ENCODE results near the gene ZNF79. TPM values are rescaled to one million over a fixed set of nuclear protein-coding genes. Genes with fewer than 3 reads are reported as not detected.
"Not testable (repeated sequence)": the region's sequence is repeated elsewhere in the genome, so short reads cannot be mapped to it uniquely, and the experiment has no call there.

The ZNF79 gene
- total RNA-seq, 1 donor from 2014 or later: 5.5 TPM

- intact Hi-C loops (cut with DNase I): no loop called here
- DNase-seq (ENCODE audit: low spot score): no peak
Observed at GRCh38 chr9:127449332-127449966, 25.3 kb downstream of the ZNF79 start.

GRCh38 chr9:127450243-127450760 lies 26.1 kb downstream of the ZNF79 start:
- DNase-seq (ENCODE audit: low spot score): no peak
- intact Hi-C loops (cut with DNase I): loop anchor here (5.0 to 10.0 kb wide), 2 partner anchors 117 to 506 kb away; a partner anchor contains a TSS

- intact Hi-C loops (cut with DNase I): loop anchor here (1.0 to 10.0 kb wide), 3 partner anchors 27 to 506 kb away; partner anchors contain the start of gene ZNF79
- DNase-seq (ENCODE audit: low spot score): peak; percentile 98
Observed at GRCh38 chr9:127450830-127451607, 26.8 kb downstream of the ZNF79 start, which contains the start of the genes LRSAM1 and RPL12. LRSAM1 (plus strand) TSS chr9:127451510; CDS start chr9:127454528, 3,018 bp downstream. RPL12 (minus strand) TSS chr9:127451406; CDS start chr9:127451317, 89 bp downstream.

- intact Hi-C loops (cut with DNase I): loop anchor here (1.0 to 10.0 kb wide), 3 partner anchors 27 to 507 kb away; partner anchors contain the start of gene ZNF79
Observed at GRCh38 chr9:127451608-127451857, 27.4 kb downstream of the ZNF79 start.

GRCh38 chr9:127451858-127452656 lies 27.9 kb downstream of the ZNF79 start:
- DNase-seq (ENCODE audit: low spot score): peak; percentile 78
- intact Hi-C loops (cut with DNase I): loop anchor here (1.0 to 10.0 kb wide), 3 partner anchors 28 to 507 kb away; partner anchors contain the start of gene ZNF79

More at GRCh38 chr9:127451608-127451857, 27.4 kb downstream of the ZNF79 start:
- no peak for DNase-seq (ENCODE audit: low spot score)

- intact Hi-C loops (cut with DNase I): loop anchor here (5.0 to 10.0 kb wide), 2 partner anchors 115 to 508 kb away; a partner anchor contains a TSS
Observed at GRCh38 chr9:127452691-127453090, 28.5 kb downstream of the ZNF79 start.

GRCh38 chr9:127455324-127455992 lies 31.3 kb downstream of the ZNF79 start:
- intact Hi-C loops (cut with DNase I): loop anchor here (10.0 kb wide), 1 partner anchor 511 kb away; no protein-coding TSS in a partner anchor
- DNase-seq (ENCODE audit: low spot score): no peak

More at GRCh38 chr9:127452691-127453090, 28.5 kb downstream of the ZNF79 start:
- DNase-seq (ENCODE audit: low spot score): peak; percentile 81

- DNase-seq (ENCODE audit: low spot score): no peak
- intact Hi-C loops (cut with DNase I): loop anchor here (10.0 kb wide), 1 partner anchor 513 kb away; no protein-coding TSS in a partner anchor
Observed at GRCh38 chr9:127457191-127457878, 33.2 kb downstream of the ZNF79 start.

- intact Hi-C loops (cut with DNase I): loop anchor here (10.0 kb wide), 1 partner anchor 514 kb away; no protein-coding TSS in a partner anchor
- no peak for DNase-seq (ENCODE audit: low spot score)
Observed at GRCh38 chr9:127458921-127459320, 34.7 kb downstream of the ZNF79 start.

GRCh38 chr9:127463382-127463781 lies 39.2 kb downstream of the ZNF79 start:
- DNase-seq (ENCODE audit: low spot score): no peak
- intact Hi-C loops (cut with DNase I): no loop called here

- intact Hi-C loops (cut with DNase I): no loop called here
- DNase-seq (ENCODE audit: low spot score): peak; percentile 81
Observed at GRCh38 chr9:127463911-127464310, 39.7 kb downstream of the ZNF79 start.

- intact Hi-C loops (cut with DNase I); DNase-seq (ENCODE audit: low spot score): not testable (repeated sequence)
Observed at GRCh38 chr9:127466407-127466917, 42.3 kb downstream of the ZNF79 start.

GRCh38 chr9:127467621-127468020 lies 43.4 kb downstream of the ZNF79 start:
- no peak for DNase-seq (ENCODE audit: low spot score)
- intact Hi-C loops (cut with DNase I): no loop called here

GRCh38 chr9:127470662-127471061 lies 46.5 kb downstream of the ZNF79 start:
- no peak for DNase-seq (ENCODE audit: low spot score)
- intact Hi-C loops (cut with DNase I): no loop called here

GRCh38 chr9:127473501-127473900 lies 49.3 kb downstream of the ZNF79 start:
- no peak for DNase-seq (ENCODE audit: low spot score)
- intact Hi-C loops (cut with DNase I): no loop called here

- no peak for DNase-seq (ENCODE audit: low spot score)
- intact Hi-C loops (cut with DNase I): no loop called here
Observed at GRCh38 chr9:127473932-127474331, 49.8 kb downstream of the ZNF79 start.

- intact Hi-C loops (cut with DNase I): no loop called here
- DNase-seq (ENCODE audit: low spot score): no peak
Observed at GRCh38 chr9:127474592-127474991, 50.4 kb downstream of the ZNF79 start.

GRCh38 chr9:127479507-127480081 lies 55.4 kb downstream of the ZNF79 start:
- DNase-seq (ENCODE audit: low spot score): no peak
- intact Hi-C loops (cut with DNase I): no loop called here

Data from cardiac septum (tissue), 1 donor.